Testis (tissue), 2 donors: ENCODE data around the gene CAPN5.

Experiments
- CTCF ChIP-seq, 3 experiments: fragments of 450-650 bp in 2 of 3; fragments of 200-600 bp in 1 of 3; sonication (generic) in 1 of 3; IDR thresholded peaks; one replicate each; pipeline ENCODE4 v1.5.1; 2016 to 2019; ENCODE audit warnings: antibody characterized with exemption in 3 of 3, mild to moderate bottlenecking in 2 of 3, moderate library complexity in 1 of 3
- POLR2A ChIP-seq: fragments of 450-650 bp; IDR thresholded peaks from one replicate; pipeline ENCODE4 v1.6.1; 2017; ENCODE audit warnings: antibody characterized with exemption, mild to moderate bottlenecking, moderate library complexity

- TF ChIP-seq POLR2A (no peak), CTCF (IDR thresholded peaks at IDR 0.05) (no peak)
Measured at GRCh38 chr11:77082838-77083565, 16.2 kb downstream of the CAPN5 start.
